ENCODE measurements around the gene HHAT.
"Not testable (repeated sequence)": the region's sequence is repeated elsewhere in the genome, so short reads cannot be mapped to it uniquely, and the experiment has no call there.

Gene HHAT

GRCh38 chr1:210315529-210315928 lies 13.2 kb upstream of the HHAT start:
- FAIRE-seq, result no peak

- no peak for FAIRE-seq
Observed at GRCh38 chr1:210321131-210321530, 7.6 kb upstream of the HHAT start.

GRCh38 chr1:210321552-210321951 lies 7.2 kb upstream of the HHAT start:
- no peak for FAIRE-seq

GRCh38 chr1:210323957-210324356 lies 4.7 kb upstream of the HHAT start:
- no peak for FAIRE-seq

GRCh38 chr1:210325026-210325670 lies 3.6 kb upstream of the HHAT start:
- FAIRE-seq, result no peak

GRCh38 chr1:210328032-210328745 lies 513 bp upstream of the HHAT start:
- no peak for FAIRE-seq

- FAIRE-seq, result no peak
Observed at GRCh38 chr1:210330279-210330866, 1.7 kb downstream of the HHAT start.

GRCh38 chr1:210332233-210332632 lies 3.5 kb downstream of the HHAT start:
- no peak for FAIRE-seq

GRCh38 chr1:210332719-210333398 lies 4.2 kb downstream of the HHAT start:
- no peak for FAIRE-seq

GRCh38 chr1:210335001-210335400 lies 6.3 kb downstream of the HHAT start:
- no peak for FAIRE-seq

- FAIRE-seq, result no peak
Observed at GRCh38 chr1:210336362-210336761, 7.7 kb downstream of the HHAT start.

GRCh38 chr1:210339500-210339899 lies 10.8 kb downstream of the HHAT start:
- no peak for FAIRE-seq

GRCh38 chr1:210340311-210340710 lies 11.6 kb downstream of the HHAT start:
- no peak for FAIRE-seq

GRCh38 chr1:210340841-210341240 lies 12.1 kb downstream of the HHAT start:
- no peak for FAIRE-seq

- FAIRE-seq, result no peak
Observed at GRCh38 chr1:210342986-210343780, 14.5 kb downstream of the HHAT start.

- no peak for FAIRE-seq
Observed at GRCh38 chr1:210344706-210345105, 16.0 kb downstream of the HHAT start.

GRCh38 chr1:210347112-210347511 lies 18.4 kb downstream of the HHAT start:
- FAIRE-seq, result no peak

GRCh38 chr1:210351496-210351895 lies 22.8 kb downstream of the HHAT start:
- FAIRE-seq, result no peak

- no peak for FAIRE-seq
Observed at GRCh38 chr1:210352575-210352974, 23.9 kb downstream of the HHAT start.

- FAIRE-seq, result not testable (repeated sequence)
Observed at GRCh38 chr1:210354305-210354704, 25.6 kb downstream of the HHAT start.

- no peak for FAIRE-seq
Observed at GRCh38 chr1:210358626-210359025, 29.9 kb downstream of the HHAT start.

GRCh38 chr1:210359255-210359654 lies 30.6 kb downstream of the HHAT start:
- no peak for FAIRE-seq

Measured in A204.1 (cell line).